ENCODE results near the gene TSPAN3.

GRCh38 chr15:77042955-77043920, 27.7 kb downstream of the TSPAN3 start:
- TF ChIP-seq EZH2 (IDR thresholded peaks at IDR 0.05; ENCODE audit: borderline replicate concordance, insufficient read depth, low read depth, low read length, poor library complexity, severe bottlenecking) (no peak), CTCF (IDR thresholded peaks at IDR 0.05) (no peak)

All from B cell (primary cell).